Neuron (in vitro differentiated cells): Measurements from ENCODE around the gene ZNF341.

Experiments
- H2AFZ ChIP-seq: one replicate; pipeline ENCODE4 v1.6.1; 2013; ENCODE audit warnings: low read depth, mild to moderate bottlenecking, inconsistent platforms, low read length, moderate library complexity
- H3K27me3 ChIP-seq: one replicate; pipeline ENCODE4 v1.6.1; 2013; ENCODE audit warnings: low read length; ENCODE audit not compliant: insufficient read depth
- H3K36me3 ChIP-seq: one replicate; pipeline ENCODE4 v1.6.1; 2013; ENCODE audit warnings: low read length; ENCODE audit not compliant: insufficient read depth
- H3K4me1 ChIP-seq: one replicate; pipeline ENCODE4 v1.6.1; 2013; ENCODE audit warnings: low read length; ENCODE audit not compliant: insufficient read depth
- H3K4me3 ChIP-seq: 2 replicates; pipeline ENCODE4 v1.5.1; 2013; ENCODE audit warnings: mild to moderate bottlenecking, low read length, moderate library complexity
- H3K9me3 ChIP-seq: one replicate; pipeline ENCODE4 v1.6.1; 2013; ENCODE audit warnings: low read length

Gene ZNF341

DNA sequence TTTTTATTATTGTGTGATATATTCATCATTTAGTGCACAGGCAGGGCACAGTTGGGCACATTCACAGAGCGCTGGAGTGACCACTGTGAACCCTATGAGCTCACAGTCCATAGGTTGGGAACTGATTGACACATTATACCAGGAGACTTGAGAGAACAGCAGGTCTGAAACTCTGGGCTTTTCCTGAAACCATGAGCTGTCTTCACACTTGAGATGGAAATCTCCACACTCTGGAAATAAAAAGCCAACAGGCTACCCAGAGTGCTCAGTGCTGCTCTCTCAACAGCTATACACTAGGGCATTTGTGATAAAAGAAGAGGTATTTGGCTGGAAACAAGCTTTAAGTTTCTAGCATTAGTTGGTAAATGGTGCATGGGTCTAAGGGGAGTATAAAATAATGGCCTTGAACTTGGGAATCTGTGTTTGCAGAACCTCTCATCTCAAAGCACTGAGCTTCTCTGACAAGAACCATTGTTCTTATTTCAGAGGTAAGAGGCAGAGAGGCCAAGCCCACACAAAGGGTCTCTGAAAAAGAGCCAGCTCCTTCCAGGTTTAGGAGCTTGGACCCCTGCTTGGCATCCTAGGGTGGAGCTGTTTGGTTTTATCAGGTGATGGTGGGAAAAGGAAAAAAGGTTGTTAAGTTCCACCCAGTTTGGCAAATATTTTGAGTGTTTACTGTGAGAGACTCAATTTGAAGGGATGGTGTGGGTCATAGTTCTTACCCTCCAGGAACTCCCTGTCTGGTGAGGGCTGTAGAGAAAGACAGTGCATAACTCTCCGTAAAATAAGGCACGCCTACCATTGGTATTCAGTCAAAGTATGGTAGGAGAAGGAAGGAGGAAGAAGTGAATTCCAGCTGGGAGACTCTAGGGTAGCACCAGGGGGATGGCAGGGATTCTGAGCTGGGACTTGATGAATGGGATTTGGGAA lies 93.8 kb downstream of the ZNF341 start:
- Histone ChIP-seq H3K9me3 (no peaks in the 10 kb centered on the region), H3K4me3 (no peak overlapping the region), H2AFZ (no peak overlapping the region), H3K27me3 (no peaks in the 10 kb centered on the region), H3K4me1 (peaks cover 23% of the 10 kb centered on the region), H3K36me3 (no peaks in the 10 kb centered on the region)

DNA sequence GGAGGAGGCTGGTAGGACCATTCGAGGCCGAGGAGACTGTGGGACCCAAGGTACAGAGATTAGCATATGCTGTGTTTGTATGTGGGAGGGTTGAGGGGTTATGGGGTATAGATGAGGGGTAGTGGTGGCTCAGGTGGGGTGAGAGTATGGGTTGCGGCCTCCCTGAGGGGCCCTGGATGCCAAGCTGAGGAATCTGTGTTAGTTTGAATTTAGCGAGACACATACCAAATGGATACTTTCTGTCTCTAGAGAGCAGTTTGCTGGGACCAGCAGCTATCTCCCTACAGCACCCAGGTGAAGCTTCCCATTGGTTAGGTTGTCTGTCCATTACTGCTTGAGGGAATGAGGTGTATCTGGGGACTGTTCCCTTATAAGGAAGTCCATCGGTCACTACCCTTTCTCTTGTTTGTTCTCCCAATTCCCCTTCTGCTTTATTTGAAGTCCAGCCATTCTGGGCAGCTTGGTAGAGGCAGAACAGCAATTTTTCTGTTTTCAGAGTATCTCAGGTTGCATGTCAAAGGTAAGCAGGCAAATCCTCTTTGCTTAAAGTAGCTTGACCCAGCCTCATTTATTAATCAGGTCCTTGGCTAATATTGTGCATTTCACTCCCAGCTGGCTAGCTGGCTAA lies 94.6 kb downstream of the ZNF341 start:
- no peak overlapping the region for H2AFZ ChIP-seq
- H3K9me3 ChIP-seq = no peaks in the 10 kb centered on the region
- peaks cover 28% of the 10 kb centered on the region for H3K4me1 ChIP-seq
- no peaks in the 10 kb centered on the region for H3K27me3 ChIP-seq
- H3K36me3 ChIP-seq = no peaks in the 10 kb centered on the region
- H3K4me3 ChIP-seq = no peak overlapping the region

DNA sequence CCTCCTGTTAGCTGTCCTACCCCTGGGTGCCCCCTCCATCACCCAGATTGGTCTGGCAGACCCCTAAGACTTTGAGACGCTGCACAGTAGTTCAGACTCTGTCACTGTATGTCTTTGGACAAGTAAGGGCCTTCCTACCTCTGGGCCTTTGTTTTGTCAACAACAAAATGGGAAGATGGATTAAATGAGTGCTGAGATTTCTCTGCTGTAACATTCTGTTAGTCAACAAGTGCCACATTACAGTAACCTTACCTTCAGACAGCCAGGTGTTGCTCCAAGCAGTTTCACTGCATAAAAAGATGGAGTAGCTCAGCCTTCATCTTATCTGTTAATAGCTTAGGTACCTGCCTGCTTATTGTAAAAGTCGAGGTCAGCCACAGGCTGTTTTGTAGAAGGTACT lies 95.3 kb downstream of the ZNF341 start:
- Histone ChIP-seq H3K4me1 (peaks cover 35% of the 10 kb centered on the region), H3K9me3 (no peaks in the 10 kb centered on the region), H2AFZ (no peak overlapping the region), H3K27me3 (no peaks in the 10 kb centered on the region), H3K4me3 (no peak overlapping the region), H3K36me3 (no peaks in the 10 kb centered on the region)

DNA sequence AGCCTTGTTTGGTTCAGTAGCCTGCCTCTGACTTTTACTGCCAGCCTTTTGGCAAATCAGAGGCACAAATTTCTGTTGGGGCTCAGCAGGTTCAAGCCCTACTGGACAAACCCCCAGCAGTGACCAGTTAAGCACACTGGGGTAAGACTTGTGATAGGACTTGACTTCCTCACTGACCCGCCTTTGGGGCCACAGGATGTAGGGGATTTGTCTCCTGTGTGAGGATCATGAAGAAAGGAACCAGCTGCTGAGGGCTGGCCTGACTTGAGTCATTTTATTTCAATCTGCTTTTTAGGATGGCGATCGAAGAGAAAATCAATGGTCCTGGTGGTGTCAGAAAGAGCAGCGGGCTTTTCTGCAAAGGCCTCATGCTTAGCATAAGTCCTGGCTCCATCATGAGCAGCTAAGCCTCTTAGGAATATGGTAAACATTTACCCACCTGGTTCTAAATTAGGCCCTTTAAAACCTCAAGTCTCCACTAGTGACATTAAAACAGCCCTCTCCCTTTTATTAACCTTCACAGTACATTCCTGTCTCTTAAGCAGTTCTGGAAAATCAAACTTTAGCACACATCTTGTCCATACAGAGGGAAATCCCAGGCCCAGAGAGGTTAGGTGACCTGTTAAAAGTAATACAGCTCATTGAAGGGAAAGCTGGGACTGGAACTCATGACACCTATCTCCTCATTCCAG lies 96.0 kb downstream of the ZNF341 start:
- H3K4me3 ChIP-seq = no peak overlapping the region
- H3K27me3 ChIP-seq = no peaks in the 10 kb centered on the region
- no peaks in the 10 kb centered on the region for H3K9me3 ChIP-seq
- H2AFZ ChIP-seq = no peak overlapping the region
- no peaks in the 10 kb centered on the region for H3K36me3 ChIP-seq
- peaks cover 42% of the 10 kb centered on the region for H3K4me1 ChIP-seq

DNA sequence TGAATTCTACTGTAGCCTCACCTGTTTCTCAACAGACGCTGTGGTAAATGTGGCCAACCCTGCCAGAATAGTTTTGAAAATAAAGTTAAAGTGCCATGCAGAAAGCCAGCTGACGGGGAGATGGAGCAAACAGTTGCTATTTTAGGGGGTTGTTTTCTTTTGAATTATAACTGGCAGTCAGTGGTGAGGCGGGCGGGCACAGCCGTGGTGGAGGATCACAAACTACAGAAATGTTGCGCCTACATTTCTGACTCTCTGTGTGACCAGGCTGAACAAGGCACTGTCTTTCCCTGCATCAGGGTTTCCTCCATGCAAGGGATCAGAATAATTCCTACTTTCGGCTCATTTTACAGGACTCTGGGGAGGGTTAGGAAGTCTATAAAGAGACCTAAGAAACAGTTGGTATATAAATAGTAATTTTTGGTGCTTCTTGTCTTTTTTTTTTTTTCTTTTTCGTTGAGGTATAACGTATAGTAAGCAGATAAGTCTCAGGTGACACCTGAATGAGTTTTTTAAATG lies 96.6 kb downstream of the ZNF341 start:
- Histone ChIP-seq H2AFZ (no peak overlapping the region), H3K4me1 (peaks cover 48% of the 10 kb centered on the region), H3K4me3 (no peak overlapping the region), H3K27me3 (no peaks in the 10 kb centered on the region), H3K9me3 (no peaks in the 10 kb centered on the region), H3K36me3 (no peaks in the 10 kb centered on the region)

DNA sequence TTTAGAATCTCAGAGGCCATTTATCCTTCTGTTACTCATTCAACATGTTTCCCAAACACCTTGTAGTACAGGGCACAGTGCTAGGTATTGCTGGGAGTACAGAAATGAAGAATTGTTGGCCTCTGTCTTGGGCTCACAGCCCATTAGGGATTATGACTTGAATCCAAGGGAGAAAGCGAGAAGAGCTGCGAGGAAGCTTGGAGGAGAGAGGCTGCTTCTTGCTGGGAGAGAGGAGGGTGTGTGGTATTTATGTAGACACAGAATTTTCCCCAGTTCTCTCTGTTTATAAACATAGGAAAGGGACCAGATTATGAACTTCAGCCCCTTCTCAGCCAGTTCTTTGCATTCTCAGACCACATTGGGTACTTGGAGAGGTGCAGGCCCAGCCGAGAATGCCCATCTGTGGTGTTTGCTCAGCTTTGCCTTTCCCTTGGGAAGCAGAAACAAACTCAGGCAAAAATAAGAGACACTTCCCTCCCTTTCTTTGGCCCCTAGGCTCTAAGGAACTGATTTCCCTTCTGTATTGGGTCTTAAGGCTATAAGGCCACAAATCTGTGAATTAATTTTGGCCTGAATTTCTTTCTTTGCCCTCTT lies 97.3 kb downstream of the ZNF341 start:
- Histone ChIP-seq H3K9me3 (no peaks in the 10 kb centered on the region), H3K4me1 (peaks cover 53% of the 10 kb centered on the region), H3K4me3 (no peak overlapping the region), H3K36me3 (no peaks in the 10 kb centered on the region), H2AFZ (no peak overlapping the region), H3K27me3 (no peaks in the 10 kb centered on the region)

DNA sequence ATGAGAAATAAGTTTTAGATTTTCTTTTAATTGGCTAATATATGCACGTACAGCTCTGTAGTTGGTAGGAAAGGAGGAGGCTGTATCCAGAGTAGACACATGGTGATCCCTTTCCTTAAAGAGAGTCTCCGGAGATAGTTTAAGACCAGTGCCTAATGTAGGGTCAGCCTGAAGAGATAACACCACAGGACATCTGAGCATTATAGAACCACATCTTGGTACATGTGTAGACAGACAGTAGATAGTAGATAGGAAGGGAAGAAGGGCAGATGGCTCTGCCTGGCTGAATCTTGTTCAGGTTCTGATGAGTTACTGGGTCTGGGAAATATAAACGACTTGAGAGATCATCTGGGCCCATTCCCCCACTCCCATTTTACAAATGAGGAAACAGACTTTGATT lies 97.8 kb downstream of the ZNF341 start:
- Histone ChIP-seq H2AFZ (no peak overlapping the region), H3K4me1 (peaks cover 53% of the 10 kb centered on the region), H3K9me3 (no peaks in the 10 kb centered on the region), H3K27me3 (no peaks in the 10 kb centered on the region), H3K4me3 (no peak overlapping the region), H3K36me3 (no peaks in the 10 kb centered on the region)

DNA sequence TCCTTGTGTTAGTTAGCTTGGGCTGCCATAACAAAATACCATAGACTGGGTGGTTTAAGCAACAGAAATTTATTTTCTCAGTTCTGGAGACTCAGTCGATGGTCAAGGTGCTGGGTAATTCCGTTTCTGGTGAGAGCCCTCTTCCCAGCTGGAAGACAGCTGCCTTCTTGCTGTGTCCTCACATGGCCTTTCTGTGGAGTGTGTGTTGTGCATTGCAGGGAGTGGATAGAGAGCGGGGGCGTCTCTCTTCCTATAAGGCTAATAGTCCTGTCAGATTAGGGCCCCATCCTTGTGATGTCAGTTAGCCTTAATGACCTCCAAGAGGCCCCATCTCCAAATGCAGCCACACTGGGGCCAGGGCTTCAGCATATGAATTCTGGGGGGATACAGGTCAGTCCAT lies 98.6 kb downstream of the ZNF341 start:
- Histone ChIP-seq H3K9me3 (no peaks in the 10 kb centered on the region), H3K4me3 (no peak overlapping the region), H2AFZ (no peak overlapping the region), H3K36me3 (no peaks in the 10 kb centered on the region), H3K27me3 (no peaks in the 10 kb centered on the region), H3K4me1 (peaks cover 51% of the 10 kb centered on the region)

DNA sequence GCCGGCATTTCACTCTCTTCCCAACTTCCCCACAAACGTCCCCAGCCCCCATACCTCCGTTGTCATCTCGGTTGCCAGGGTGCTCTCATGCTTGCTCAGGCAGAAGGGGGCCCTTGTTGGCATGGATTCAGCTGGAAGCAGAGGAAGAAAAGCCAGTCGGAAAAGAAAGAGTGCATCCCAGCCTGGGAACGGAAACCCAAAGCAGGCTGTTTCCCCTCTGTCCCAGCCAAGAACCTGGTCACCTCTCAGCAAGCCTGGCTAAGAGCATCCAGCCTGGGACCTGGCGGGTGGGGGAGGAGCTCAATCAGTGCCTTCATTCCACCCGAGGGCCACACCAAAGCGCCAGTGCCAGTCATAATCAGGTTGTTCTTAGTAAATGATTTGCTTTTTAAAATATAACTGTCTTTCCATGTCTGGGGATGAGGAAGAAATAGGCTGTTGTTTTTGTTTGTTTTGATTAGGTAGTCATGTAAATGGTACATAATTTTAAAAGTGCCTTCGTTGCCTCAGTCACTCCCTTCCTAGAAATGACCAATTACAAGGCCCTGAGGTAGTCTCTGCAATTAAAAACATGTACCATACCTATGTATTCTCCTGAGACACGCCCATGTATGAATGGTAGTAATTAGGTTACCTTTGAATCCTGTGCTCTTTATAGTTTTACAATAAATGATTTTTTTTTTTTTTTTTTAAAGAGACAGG lies 100.5 kb downstream of the ZNF341 start:
- H3K4me1 ChIP-seq = peaks cover 49% of the 10 kb centered on the region
- H3K4me3 ChIP-seq = peak overlapping the region; percentile 3
- H3K36me3 ChIP-seq = no peaks in the 10 kb centered on the region
- no peak overlapping the region for H2AFZ ChIP-seq
- no peaks in the 10 kb centered on the region for H3K27me3 ChIP-seq
- H3K9me3 ChIP-seq = no peaks in the 10 kb centered on the region

DNA sequence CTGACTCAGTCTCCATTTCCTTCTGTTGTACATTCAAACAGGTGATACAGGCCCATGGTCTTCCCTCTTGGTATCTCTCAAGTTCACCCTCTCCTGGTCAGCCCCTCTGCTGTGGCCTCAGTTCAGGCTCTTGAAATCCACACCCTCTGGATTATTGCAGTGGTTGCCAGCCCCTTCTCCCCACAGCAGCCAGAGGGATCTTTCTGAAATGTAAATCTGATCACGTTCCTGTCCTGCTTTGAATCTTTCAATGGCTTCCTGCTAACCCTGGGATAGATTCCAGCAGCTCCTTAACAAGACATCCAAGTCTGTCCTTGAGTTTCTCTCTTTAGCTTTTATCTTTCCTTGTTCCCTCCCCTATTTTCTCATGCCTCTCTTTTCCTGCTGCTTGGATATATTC lies 101.5 kb downstream of the ZNF341 start:
- H3K36me3 ChIP-seq = no peaks in the 10 kb centered on the region
- H3K9me3 ChIP-seq = no peaks in the 10 kb centered on the region
- no peaks in the 10 kb centered on the region for H3K27me3 ChIP-seq
- no peak overlapping the region for H2AFZ ChIP-seq
- H3K4me3 ChIP-seq = no peak overlapping the region
- H3K4me1 ChIP-seq = peaks cover 49% of the 10 kb centered on the region

DNA sequence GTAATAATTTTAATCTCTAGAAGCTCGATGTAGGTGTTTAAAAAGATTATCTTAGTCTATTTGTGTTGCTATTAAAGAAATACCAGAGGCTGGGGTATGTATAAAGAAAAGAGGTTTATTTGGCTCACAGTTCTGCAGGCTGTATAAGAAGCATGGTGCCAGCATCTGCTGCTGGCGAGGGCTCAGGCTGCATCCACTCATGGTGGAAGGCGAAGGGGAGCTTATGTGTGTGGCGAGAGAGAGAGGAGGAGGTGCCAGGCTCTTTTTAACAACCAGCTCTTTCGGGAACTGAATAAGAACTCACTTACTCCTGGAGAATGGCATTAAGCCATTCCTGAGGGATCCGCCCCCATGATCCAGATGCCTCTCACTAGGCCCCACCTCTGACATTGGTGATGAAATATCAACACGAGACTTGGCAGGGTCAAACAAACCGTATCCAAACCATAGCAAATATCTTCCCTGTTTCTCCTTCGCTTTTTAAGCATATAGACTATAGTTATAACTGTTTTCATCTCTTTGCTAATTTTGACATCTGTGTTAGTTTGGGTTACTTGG lies 103.9 kb downstream of the ZNF341 start:
- no peaks in the 10 kb centered on the region for H3K9me3 ChIP-seq
- H3K36me3 ChIP-seq = no peaks in the 10 kb centered on the region
- H3K4me1 ChIP-seq = peaks cover 30% of the 10 kb centered on the region
- no peak overlapping the region for H3K4me3 ChIP-seq
- H3K27me3 ChIP-seq = no peaks in the 10 kb centered on the region
- no peak overlapping the region for H2AFZ ChIP-seq

DNA sequence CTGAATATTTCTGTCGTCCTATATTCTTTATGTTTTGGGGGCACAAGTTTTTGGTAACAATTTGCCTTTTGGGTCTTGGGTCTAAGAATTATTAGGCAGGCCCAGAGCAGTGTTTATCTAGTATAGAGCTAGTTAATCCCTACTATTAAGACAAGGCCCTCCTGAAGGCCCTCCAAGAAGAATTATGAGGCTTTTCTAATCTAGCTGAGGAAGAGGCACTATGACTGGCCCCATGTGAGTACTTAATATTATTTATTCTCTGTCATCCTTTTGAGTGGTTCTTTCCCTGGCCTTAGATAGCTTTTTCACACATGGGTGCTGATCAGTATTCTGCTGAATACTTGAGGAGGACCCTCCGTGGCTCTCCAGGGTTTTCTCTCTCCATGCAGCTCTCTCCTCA lies 104.5 kb downstream of the ZNF341 start:
- Histone ChIP-seq H2AFZ (no peak overlapping the region), H3K36me3 (no peaks in the 10 kb centered on the region), H3K4me3 (no peak overlapping the region), H3K9me3 (no peaks in the 10 kb centered on the region), H3K27me3 (no peaks in the 10 kb centered on the region), H3K4me1 (peaks cover 26% of the 10 kb centered on the region)
